Calu3 (cell line): ENCODE results near the gene UCK2. TPM values are rescaled to one million over a fixed set of nuclear protein-coding genes. Genes with fewer than 3 reads are reported as not detected.

Experiments
- BruUV-seq: library from RNA; stranded (reverse); fragments of 400-500 nt; replicated peaks from 2 replicates; lab custom pipeline; 2021; lab: Mats Ljungman, UMichigan
- CTCF ChIA-PET: fragments of 300-600 bp; sonication (Branson Sonifier 250); formaldehyde crosslinking; loops from one replicate; lab custom pipeline; 2022; ENCODE audit warnings: antibody characterized with exemption; lab: Charles Lee
- DNase-seq: peaks from one replicate; pipeline ENCODE4 v3.0.0; 2022
- H3K27ac Mint-ChIP-seq: one replicate; pipeline ENCODE4 v1.8.0; 2022; ENCODE audit warnings: mixed read lengths; ENCODE audit not compliant: unreplicated experiment
- H3K27me3 Mint-ChIP-seq: one replicate; pipeline ENCODE4 v1.8.0; 2022; ENCODE audit warnings: mixed read lengths; ENCODE audit not compliant: unreplicated experiment
- H3K36me3 Mint-ChIP-seq: one replicate; pipeline ENCODE4 v1.8.0; 2022; ENCODE audit warnings: mild to moderate bottlenecking, moderate library complexity, mixed read lengths; ENCODE audit not compliant: insufficient read depth, unreplicated experiment
- H3K4me1 Mint-ChIP-seq: one replicate; pipeline ENCODE4 v1.8.0; 2022; ENCODE audit warnings: mild to moderate bottlenecking, low read depth, mixed read lengths; ENCODE audit not compliant: unreplicated experiment
- H3K4me3 Mint-ChIP-seq: one replicate; pipeline ENCODE4 v1.8.0; 2022; ENCODE audit warnings: mild to moderate bottlenecking, low read depth, moderate library complexity, mixed read lengths; ENCODE audit not compliant: unreplicated experiment
- H3K9me3 Mint-ChIP-seq: one replicate; pipeline ENCODE4 v1.8.0; 2022; ENCODE audit warnings: low read depth, mixed read lengths; ENCODE audit not compliant: unreplicated experiment
- CTCF ChIP-seq: fragments of 200-600 bp; IDR thresholded peaks from one replicate; pipeline ENCODE4 v1.8.0; 2022; ENCODE audit warnings: antibody characterized with exemption; ENCODE audit not compliant: unreplicated experiment
- intact Hi-C: fragments of 100-400 bp; cut with micrococcal nuclease; formaldehyde crosslinking; loops from one replicate; pipeline ENCODE4 v1.10.0; 2022; ENCODE audit not compliant: unreplicated experiment
- total RNA-seq: library from RNA; stranded (reverse); gene quantifications from 2 replicates; pipeline ENCODE4 v1.2.3, GENCODE V29; 2022

UCK2 gene
- total RNA-seq, 1 experiment from 2014 or later, result 109 TPM

- intact Hi-C loops, result loop anchor here (5.0 to 10.0 kb wide), 2 partner anchors 33 to 209 kb away; partner anchors contain the start of gene MGST3
- no peak overlapping the region for H3K27ac Mint-ChIP-seq
These were observed 16.8 kb downstream of the UCK2 start for GRCh38 chr1:165844114-165844798.

GRCh38 chr1:165844933-165845332, 17.5 kb downstream of the UCK2 start:
- intact Hi-C loops, result loop anchor here (5.0 to 10.0 kb wide), 2 partner anchors 32 to 210 kb away; partner anchors contain the start of gene MGST3
- CTCF ChIA-PET, result interaction anchor here (0.5 to 2.3 kb wide), 2 partner anchors 16 to 22 kb away, joined by 3 to 11 read pairs; no protein-coding TSS in a partner anchor

More at GRCh38 chr1:165844114-165844798, 16.8 kb downstream of the UCK2 start:
- TF ChIP-seq CTCF, result no peak
- DNase-seq, result no peak
- peaks cover 59% of the 10 kb centered on the region for H3K4me1 Mint-ChIP-seq
- H3K36me3 Mint-ChIP-seq, result no peaks in the 10 kb centered on the region
- H3K4me3 Mint-ChIP-seq, result no peak overlapping the region
- CTCF ChIA-PET, result interaction anchor here (0.6 to 2.3 kb wide), 2 partner anchors 12 to 15 kb away, joined by 5 to 11 read pairs; no protein-coding TSS in a partner anchor
- H3K9me3 Mint-ChIP-seq, result no peaks in the 10 kb centered on the region
- H3K27me3 Mint-ChIP-seq, result no peaks in the 10 kb centered on the region
- no TSS peak for BruUV-seq

GRCh38 chr1:165845569-165845968, 18.2 kb downstream of the UCK2 start:
- Mint-ChIP-seq H3K4me1 (peaks cover 61% of the 10 kb centered on the region), H3K27ac (no peak overlapping the region), H3K27me3 (no peaks in the 10 kb centered on the region), H3K4me3 (no peak overlapping the region), H3K36me3 (no peaks in the 10 kb centered on the region), H3K9me3 (no peaks in the 10 kb centered on the region)
- DNase-seq, result no peak
- no peak for TF ChIP-seq CTCF
- intact Hi-C loops, result loop anchor here (10.0 kb wide), 1 partner anchor 211 kb away; the partner anchor contains the start of gene MGST3
- CTCF ChIA-PET, result interaction anchor here (0.9 to 2.3 kb wide), 2 partner anchors 9 to 16 kb away, joined by 3 to 11 read pairs; no protein-coding TSS in a partner anchor
- no TSS peak for BruUV-seq

More at GRCh38 chr1:165844933-165845332, 17.5 kb downstream of the UCK2 start:
- Mint-ChIP-seq H3K9me3 (no peaks in the 10 kb centered on the region), H3K27ac (no peak overlapping the region), H3K27me3 (no peaks in the 10 kb centered on the region), H3K4me1 (peaks cover 61% of the 10 kb centered on the region), H3K36me3 (no peaks in the 10 kb centered on the region), H3K4me3 (no peak overlapping the region)
- no peak for TF ChIP-seq CTCF
- BruUV-seq, result no TSS peak
- no peak for DNase-seq

GRCh38 chr1:165845992-165846748, 18.8 kb downstream of the UCK2 start:
- H3K4me3 Mint-ChIP-seq, result no peak overlapping the region
- no peak for DNase-seq
- H3K4me1 Mint-ChIP-seq, result peaks cover 63% of the 10 kb centered on the region
- intact Hi-C loops, result loop anchor here (10.0 kb wide), 1 partner anchor 211 kb away; the partner anchor contains the start of gene MGST3
- H3K9me3 Mint-ChIP-seq, result no peaks in the 10 kb centered on the region
- CTCF ChIA-PET, result interaction anchor here (0.6 to 2.3 kb wide), 3 partner anchors 10 to 29 kb away, joined by 3 to 11 read pairs (median 3); no protein-coding TSS in a partner anchor
- TF ChIP-seq CTCF, result no peak
- no peaks in the 10 kb centered on the region for H3K36me3 Mint-ChIP-seq
- H3K27ac Mint-ChIP-seq, result no peak overlapping the region
- H3K27me3 Mint-ChIP-seq, result no peaks in the 10 kb centered on the region
- no TSS peak for BruUV-seq
